Measurements from ENCODE around the gene FHOD1. TPM values are rescaled to one million over a fixed set of nuclear protein-coding genes. Genes with fewer than 3 reads are reported as not detected.
A peak's percentile ranks its signal among the peaks of the same experiment; 100 is the strongest.

Gene FHOD1
- total and polyA plus RNA-seq, 9 of the 15 experiments (the other 6 are each of a cell fraction or from before 2014, with no cell fraction given) = 18.7 to 126 (median 32.3) TPM

GRCh38 chr16:67226804-67227566, 20.3 kb downstream of the FHOD1 start, which contains the start of gene TMEM208 (continued):
- peak; percentile 87; the same call in 1 of the 2 replicates for TF ChIP-seq ZHX1 (conservative IDR thresholded peaks at IDR 0.05; ENCODE audit: low read length)
- no peak for TF ChIP-seq E2F6 (IDR thresholded peaks at IDR 0.05; ENCODE audit: borderline replicate concordance in 1 of 2, extremely low read depth in 1 of 2, insufficient read depth in 1 of 2, insufficient read length in 1 of 2, low read depth in 1 of 2, low read length in 1 of 2, poor library complexity in 1 of 2, severe bottlenecking in 1 of 2)
- peak; percentile 88 for TF ChIP-seq CTBP1 (IDR thresholded peaks at IDR 0.05; ENCODE audit: borderline replicate concordance)
- no peak for TF ChIP-seq ZNF239 (CRISPR knock-in tag; IDR thresholded peaks at IDR 0.05)
- no peak for TF ChIP-seq PREB (CRISPR knock-in tag; IDR thresholded peaks at IDR 0.05)
- TF ChIP-seq SMAD1 (IDR thresholded peaks at IDR 0.05; ENCODE audit: low read depth, low read length, partially characterized antibody) = peak; percentile 38
- TF ChIP-seq CBX3 (IDR thresholded peaks at IDR 0.05; ENCODE audit: borderline replicate concordance in 1 of 2, low read length in 2 of 2) = peak in 1 of 2 experiments; percentile 21; a peak in 1 of 3 replicates
- TF ChIP-seq ZNF609 (CRISPR knock-in tag; IDR thresholded peaks at IDR 0.05; ENCODE audit: borderline replicate concordance) = no peak
- no peak for TF ChIP-seq ZNF217 (CRISPR knock-in tag; IDR thresholded peaks at IDR 0.05)
- peak; percentile 47 for TF ChIP-seq HNRNPLL (IDR thresholded peaks at IDR 0.05; ENCODE audit: low read depth, low read length, poor library complexity, severe bottlenecking)
- TF ChIP-seq SETDB1 (IDR thresholded peaks at IDR 0.05; ENCODE audit: low read length) = no peak
- no peak for TF ChIP-seq MTA2 (IDR thresholded peaks at IDR 0.05; ENCODE audit: low read depth)
- TF ChIP-seq ZKSCAN1 (IDR thresholded peaks at IDR 0.05; ENCODE audit: low read depth, low read length) = peak; percentile 77
- TF ChIP-seq TBL1XR1 (IDR thresholded peaks at IDR 0.05; ENCODE audit: low read length in 2 of 2) = peak in 1 of 2 experiments; percentile 90; a peak in 2 of 4 replicates
- TF ChIP-seq NUFIP1 (IDR thresholded peaks at IDR 0.05; ENCODE audit: partially characterized antibody) = no peak
- no peak for TF ChIP-seq FOS (IDR thresholded peaks at IDR 0.05; ENCODE audit: extremely low read depth, insufficient read length)
- TF ChIP-seq PML (IDR thresholded peaks at IDR 0.05; ENCODE audit: low read length) = peak; percentile 77; the same call in 1 of the 2 replicates
- TF ChIP-seq BMI1 (IDR thresholded peaks at IDR 0.05; ENCODE audit: low read length) = no peak

Measured in K562 (cell line).